Suprapubic skin (tissue), 4 donors: ENCODE data around the gene FSTL4.

ENCODE experiments used
- CTCF ChIP-seq, 2 donors: fragments of 200-600 bp in 1 of 2; fragments of 450-650 bp in 1 of 2; sonication (generic) in 1 of 2; IDR thresholded peaks; one replicate each; pipeline ENCODE4 v1.5.1; 2016 to 2019; ENCODE audit warnings: antibody characterized with exemption in 2 of 2, mild to moderate bottlenecking in 1 of 2, moderate library complexity in 1 of 2
- POLR2A ChIP-seq, 2 donors: fragments of 450-650 bp; IDR thresholded peaks; one replicate each; pipeline ENCODE4 v1.6.1; 2017; ENCODE audit warnings: antibody characterized with exemption in 2 of 2, mild to moderate bottlenecking in 2 of 2, moderate library complexity in 2 of 2
- POLR2AphosphoS5 ChIP-seq, 3 donors: sonication (generic); formaldehyde crosslinking; IDR thresholded peaks; one replicate each; pipeline ENCODE4 v1.6.1; 2017; ENCODE audit warnings: antibody characterized with exemption in 3 of 3

- no peak for TF ChIP-seq CTCF (IDR thresholded peaks at IDR 0.05)
- TF ChIP-seq POLR2A (IDR thresholded peaks at IDR 0.05), result no peak
- TF ChIP-seq POLR2AphosphoS5 (IDR thresholded peaks at IDR 0.05), result no peak
Observed at GRCh38 chr5:133637206-133637605, 24.9 kb upstream of the FSTL4 start.
